GM18505 (cell line): Measurements from ENCODE around the gene PHEX.

ENCODE experiments used
- ATAC-seq: cut with Tn5 transposase; IDR thresholded peaks from one replicate; pipeline ENCODE4 v1.9.1; 2021; ENCODE audit not compliant: unreplicated experiment
- POLR2A ChIP-seq: IDR thresholded peaks from 4 replicates; pipeline ENCODE4 v1.6.1; 2011; ENCODE audit warnings: borderline replicate concordance; ENCODE audit not compliant: insufficient read depth, insufficient read length; ENCODE audit errors: extremely low read depth

PHEX gene

GRCh38 chrX:22056235-22056634, 24.1 kb downstream of the PHEX start:
- TF ChIP-seq POLR2A: no peak
- ATAC-seq: no peak

- no peak for ATAC-seq
- TF ChIP-seq POLR2A: no peak
These were observed 25.5 kb downstream of the PHEX start for GRCh38 chrX:22057667-22058066.

GRCh38 chrX:22059775-22060174, 27.6 kb downstream of the PHEX start:
- no peak for TF ChIP-seq POLR2A
- ATAC-seq: no peak

- peak; percentile 41 for ATAC-seq
- TF ChIP-seq POLR2A: no peak
These were observed 28.5 kb downstream of the PHEX start for GRCh38 chrX:22060415-22061280.

GRCh38 chrX:22063284-22063683, 31.2 kb downstream of the PHEX start:
- TF ChIP-seq POLR2A: no peak
- ATAC-seq: peak; percentile 84

- TF ChIP-seq POLR2A: no peak
- no peak for ATAC-seq
These were observed 37.5 kb downstream of the PHEX start for GRCh38 chrX:22069586-22069985.

GRCh38 chrX:22073928-22074327, 41.8 kb downstream of the PHEX start:
- no peak for TF ChIP-seq POLR2A
- ATAC-seq: no peak

DNA sequence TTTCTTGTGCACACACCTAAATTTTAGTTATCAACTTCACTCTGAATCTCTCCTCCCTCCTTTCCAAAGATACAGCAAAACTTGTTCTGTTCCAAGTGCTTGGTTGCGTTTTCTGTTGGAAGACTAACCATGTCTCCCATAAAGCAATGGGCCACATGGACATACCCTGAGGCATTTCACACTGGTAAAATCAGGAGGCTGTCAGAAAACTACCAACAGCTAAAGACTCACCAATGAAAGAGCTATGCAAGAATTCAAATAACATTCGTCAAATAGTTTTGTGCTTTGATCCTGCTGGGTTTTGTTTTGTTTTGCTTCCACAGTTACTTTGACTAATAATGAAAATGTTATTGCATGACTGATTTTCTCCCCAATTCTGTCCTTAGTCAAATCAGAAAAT, 46.0 kb downstream of the PHEX start:
- ATAC-seq: no peak

GRCh38 chrX:22081475-22082092, 49.5 kb downstream of the PHEX start:
- ATAC-seq: peak; percentile 82
- TF ChIP-seq POLR2A: no peak

More for the DNA sequence above, 46.0 kb downstream of the PHEX start:
- no peak for TF ChIP-seq POLR2A

DNA sequence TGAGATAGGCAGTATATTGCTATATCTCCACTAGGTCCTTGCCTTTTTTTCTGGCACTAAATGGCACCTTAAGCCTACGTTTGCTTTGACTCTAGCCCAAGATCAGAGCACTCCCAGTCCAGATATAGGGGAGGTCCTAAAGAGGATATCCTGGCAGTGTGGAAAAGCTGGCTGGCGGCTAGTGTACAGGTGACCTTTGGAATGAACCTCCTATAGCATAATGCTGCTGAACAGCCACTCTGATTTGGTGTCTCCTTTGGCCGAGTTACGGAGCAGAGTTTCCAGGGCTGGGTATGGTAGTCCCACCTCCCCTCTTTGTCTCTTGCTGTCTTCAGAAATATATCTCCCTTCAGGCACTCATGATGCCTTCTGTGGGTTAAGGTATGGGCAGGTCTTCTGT, 53.9 kb downstream of the PHEX start:
- no peak for ATAC-seq
- no peak for TF ChIP-seq POLR2A

- no peak for TF ChIP-seq POLR2A
- no peak for ATAC-seq
These were observed 55.0 kb downstream of the PHEX start for GRCh38 chrX:22087011-22087557.

DNA sequence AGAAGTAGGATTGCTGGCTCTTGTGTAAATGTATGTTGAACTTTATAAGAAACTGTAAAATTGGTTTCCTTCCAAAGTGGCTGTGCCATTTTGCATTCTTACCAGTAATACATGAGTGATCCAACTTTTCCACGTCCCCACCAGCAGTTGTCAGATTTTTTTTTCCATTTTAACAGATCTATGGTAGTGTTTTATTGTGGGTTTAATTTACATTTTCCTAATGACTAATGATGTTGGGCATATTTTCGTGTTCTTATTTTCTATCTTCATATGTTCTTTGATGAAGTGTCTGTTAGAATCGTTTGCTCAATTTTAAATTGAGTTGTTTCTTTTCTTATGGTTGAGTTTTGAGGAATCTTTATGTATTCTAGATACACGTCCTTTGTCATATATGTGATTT, 56.2 kb downstream of the PHEX start:
- ATAC-seq: no peak
- TF ChIP-seq POLR2A: no peak

GRCh38 chrX:22090181-22090580, 58.1 kb downstream of the PHEX start:
- no peak for ATAC-seq
- no peak for TF ChIP-seq POLR2A

DNA sequence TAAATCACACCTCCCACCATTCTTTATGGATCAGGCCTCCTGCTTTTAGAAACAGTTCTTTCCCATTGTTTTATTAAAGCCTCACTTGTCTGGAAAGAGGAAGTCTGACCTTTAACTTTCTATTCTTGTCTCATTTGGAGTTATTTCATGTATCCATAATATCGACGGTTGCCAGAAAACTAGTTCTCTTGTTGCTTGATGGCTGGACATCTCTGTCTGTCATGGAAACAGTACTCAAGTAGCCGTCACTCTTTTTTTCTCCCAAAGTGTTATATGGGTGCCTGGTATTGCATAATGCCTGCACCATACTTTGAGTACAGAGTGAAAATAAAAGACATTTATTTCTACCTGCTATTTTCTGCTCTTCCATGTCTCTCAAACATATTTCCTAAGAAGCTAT, 61.4 kb downstream of the PHEX start:
- no peak for ATAC-seq
- no peak for TF ChIP-seq POLR2A
